ENCODE results near the gene AGBL1.

AGBL1 gene

DNA sequence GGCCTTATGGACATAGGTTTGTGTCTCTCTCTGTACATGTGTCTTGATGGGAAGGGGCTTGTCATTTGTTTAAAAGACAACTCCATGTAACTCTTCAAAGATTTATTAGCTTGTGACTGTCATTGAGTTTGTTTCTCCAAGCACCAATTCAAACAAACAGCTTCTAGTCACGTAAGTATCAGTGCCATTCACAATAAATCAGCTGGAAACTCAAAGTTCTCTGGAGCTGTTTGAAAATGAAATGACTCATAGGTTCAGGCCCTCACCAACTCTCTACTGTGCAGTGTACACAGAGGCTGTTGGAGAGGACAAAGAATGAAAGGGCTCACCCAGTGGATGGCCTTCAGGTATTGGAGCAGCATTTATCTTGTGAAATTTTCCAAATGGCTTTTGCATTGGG lies 476.3 kb downstream of the AGBL1 start:
- Histone ChIP-seq H2AFZ (ENCODE audit: low read depth, low read length) (no peak overlapping the region), H3K36me3 (ENCODE audit: insufficient read depth, low read length) (no peaks in the 10 kb centered on the region), H3K9ac (ENCODE audit: low read depth, low read length) (no peak overlapping the region), H3K4me3 (ENCODE audit: low read depth in 1 of 2, low read length in 2 of 2) (no peak overlapping the region), H3K4me2 (ENCODE audit: insufficient read depth, low read length) (no peak overlapping the region), H3K27me3 (ENCODE audit: insufficient read depth, low read length, poor library complexity) (no peaks in the 10 kb centered on the region), H3K9me3 (ENCODE audit: insufficient read depth, low read length, severe bottlenecking) (no peaks in the 10 kb centered on the region), H3K4me1 (ENCODE audit: insufficient read depth, low read length) (no peaks in the 10 kb centered on the region), H3K27ac (ENCODE audit: low read length) (no peak overlapping the region), H3K79me2 (ENCODE audit: insufficient read depth, low read length) (no peaks in the 10 kb centered on the region), H4K20me1 (ENCODE audit: insufficient read depth, low read length) (no peaks in the 10 kb centered on the region)
- ATAC-seq (ENCODE audit: insufficient read depth, low read depth), result no peak
- DNase-seq, result no peak
- TF ChIP-seq, protein P1, sequence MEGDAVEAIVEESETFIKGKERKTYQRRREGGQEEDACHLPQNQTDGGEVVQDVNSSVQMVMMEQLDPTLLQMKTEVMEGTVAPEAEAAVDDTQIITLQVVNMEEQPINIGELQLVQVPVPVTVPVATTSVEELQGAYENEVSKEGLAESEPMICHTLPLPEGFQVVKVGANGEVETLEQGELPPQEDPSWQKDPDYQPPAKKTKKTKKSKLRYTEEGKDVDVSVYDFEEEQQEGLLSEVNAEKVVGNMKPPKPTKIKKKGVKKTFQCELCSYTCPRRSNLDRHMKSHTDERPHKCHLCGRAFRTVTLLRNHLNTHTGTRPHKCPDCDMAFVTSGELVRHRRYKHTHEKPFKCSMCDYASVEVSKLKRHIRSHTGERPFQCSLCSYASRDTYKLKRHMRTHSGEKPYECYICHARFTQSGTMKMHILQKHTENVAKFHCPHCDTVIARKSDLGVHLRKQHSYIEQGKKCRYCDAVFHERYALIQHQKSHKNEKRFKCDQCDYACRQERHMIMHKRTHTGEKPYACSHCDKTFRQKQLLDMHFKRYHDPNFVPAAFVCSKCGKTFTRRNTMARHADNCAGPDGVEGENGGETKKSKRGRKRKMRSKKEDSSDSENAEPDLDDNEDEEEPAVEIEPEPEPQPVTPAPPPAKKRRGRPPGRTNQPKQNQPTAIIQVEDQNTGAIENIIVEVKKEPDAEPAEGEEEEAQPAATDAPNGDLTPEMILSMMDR (IDR thresholded peaks at IDR 0.05; ENCODE audit: borderline replicate concordance, extremely low read depth, low read length, poor library complexity, severe bottlenecking), result no peak
- TF ChIP-seq EZH2 (IDR thresholded peaks at IDR 0.05; ENCODE audit: borderline replicate concordance, low read depth, low read length, severe bottlenecking), result no peak

- Histone ChIP-seq H3K4me3 (ENCODE audit: low read depth in 1 of 2, low read length in 2 of 2) (no peak overlapping the region), H3K79me2 (ENCODE audit: insufficient read depth, low read length) (no peaks in the 10 kb centered on the region), H2AFZ (ENCODE audit: low read depth, low read length) (no peak overlapping the region), H3K36me3 (ENCODE audit: insufficient read depth, low read length) (no peaks in the 10 kb centered on the region), H3K9ac (ENCODE audit: low read depth, low read length) (no peak overlapping the region), H3K4me1 (ENCODE audit: insufficient read depth, low read length) (no peaks in the 10 kb centered on the region), H4K20me1 (ENCODE audit: insufficient read depth, low read length) (no peaks in the 10 kb centered on the region), H3K27me3 (ENCODE audit: insufficient read depth, low read length, poor library complexity) (no peaks in the 10 kb centered on the region), H3K4me2 (ENCODE audit: insufficient read depth, low read length) (no peak overlapping the region), H3K27ac (ENCODE audit: low read length) (no peak overlapping the region), H3K9me3 (ENCODE audit: insufficient read depth, low read length, severe bottlenecking) (no peaks in the 10 kb centered on the region)
- DNase-seq (no peak), ATAC-seq (ENCODE audit: insufficient read depth, low read depth) (no peak)
- TF ChIP-seq, protein P1 (IDR thresholded peaks at IDR 0.05; ENCODE audit: borderline replicate concordance, extremely low read depth, low read length, poor library complexity, severe bottlenecking), result no peak
Observed at GRCh38 chr15:86556396-86557017, 476.8 kb downstream of the AGBL1 start.

DNA sequence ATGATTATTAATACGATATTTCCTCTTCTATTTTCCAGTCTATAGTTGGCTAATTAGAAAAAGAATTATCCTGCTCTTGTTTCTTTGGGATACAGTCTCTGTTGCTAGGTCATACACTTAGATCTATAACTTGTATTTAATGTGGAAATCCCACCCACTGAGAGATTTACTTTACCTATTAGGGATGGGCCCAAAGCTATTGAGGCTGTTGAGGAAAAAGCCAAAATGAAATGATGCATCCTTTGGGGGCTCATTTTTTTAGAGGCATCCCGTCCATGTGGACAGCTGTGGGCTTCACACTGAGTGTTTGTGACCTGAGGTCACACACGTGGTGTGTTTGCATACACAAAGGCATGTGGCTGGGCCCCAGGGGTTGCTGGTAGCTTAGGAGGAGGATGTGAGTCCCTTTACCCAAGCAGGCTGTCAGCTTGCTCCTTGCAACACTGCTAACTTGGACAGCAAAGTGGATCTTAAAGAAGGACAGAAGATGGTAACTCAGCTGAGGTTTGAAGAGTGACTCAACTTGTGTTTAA lies 477.4 kb downstream of the AGBL1 start:
- H3K9me3 ChIP-seq (ENCODE audit: insufficient read depth, low read length, severe bottlenecking), result no peaks in the 10 kb centered on the region

More for the DNA sequence above, 477.4 kb downstream of the AGBL1 start:
- H3K9ac ChIP-seq (ENCODE audit: low read depth, low read length), result no peak overlapping the region
- H3K27me3 ChIP-seq (ENCODE audit: insufficient read depth, low read length, poor library complexity), result no peaks in the 10 kb centered on the region
- no peak overlapping the region for H3K4me3 ChIP-seq (ENCODE audit: low read depth in 1 of 2, low read length in 2 of 2)
- no peak overlapping the region for H3K4me2 ChIP-seq (ENCODE audit: insufficient read depth, low read length)
- H3K27ac ChIP-seq (ENCODE audit: low read length), result no peak overlapping the region
- ATAC-seq (ENCODE audit: insufficient read depth, low read depth) (no peak), DNase-seq (no peak)
- H4K20me1 ChIP-seq (ENCODE audit: insufficient read depth, low read length), result no peaks in the 10 kb centered on the region
- H2AFZ ChIP-seq (ENCODE audit: low read depth, low read length), result no peak overlapping the region
- TF ChIP-seq EZH2 (IDR thresholded peaks at IDR 0.05; ENCODE audit: borderline replicate concordance, low read depth, low read length, severe bottlenecking), result no peak
- TF ChIP-seq, protein P1 (IDR thresholded peaks at IDR 0.05; ENCODE audit: borderline replicate concordance, extremely low read depth, low read length, poor library complexity, severe bottlenecking), result no peak
- H3K79me2 ChIP-seq (ENCODE audit: insufficient read depth, low read length), result no peaks in the 10 kb centered on the region
- no peaks in the 10 kb centered on the region for H3K36me3 ChIP-seq (ENCODE audit: insufficient read depth, low read length)
- no peaks in the 10 kb centered on the region for H3K4me1 ChIP-seq (ENCODE audit: insufficient read depth, low read length)

All from DND-41 (cell line).